ENCODE results near the gene ABCC11.

DNA sequence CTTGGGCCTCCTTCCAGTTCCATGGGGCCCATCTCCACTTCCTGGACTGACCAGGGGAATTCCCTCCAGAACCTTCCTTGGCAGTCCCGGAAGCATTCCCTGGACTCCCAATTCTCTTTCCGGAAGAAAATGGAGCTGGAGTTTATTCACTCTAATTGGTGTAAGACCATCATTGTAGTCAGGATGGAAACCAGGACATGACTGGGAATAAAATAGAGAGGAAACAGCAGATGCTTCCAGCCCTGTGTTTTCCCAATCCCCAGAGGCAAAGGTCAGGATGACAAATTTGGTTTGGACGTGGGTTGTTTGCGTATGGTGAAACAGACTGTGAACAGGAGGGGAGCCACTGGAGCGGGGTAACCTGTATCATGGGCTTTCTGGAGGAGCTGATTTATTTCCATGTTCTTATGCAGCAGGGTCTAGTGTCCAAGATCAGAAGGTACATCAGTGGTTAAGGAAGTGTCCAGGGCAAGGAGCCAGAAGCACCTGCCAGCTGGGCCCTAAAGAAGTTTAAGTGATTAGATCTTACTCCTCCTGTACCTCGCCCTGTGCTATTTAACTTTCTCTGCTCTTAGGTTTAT lies 11.7 kb downstream of the ABCC11 start:
- no peak for TF ChIP-seq CTCF (IDR thresholded peaks at IDR 0.05)
- no peak for TF ChIP-seq NPAS2 (CRISPR knock-in tag; IDR thresholded peaks at IDR 0.05; ENCODE audit: borderline replicate concordance)
- no peak for TF ChIP-seq BHLHE40 (IDR thresholded peaks at IDR 0.05; ENCODE audit: low read depth, low read length)
- TF ChIP-seq CHD2 (IDR thresholded peaks at IDR 0.05; ENCODE audit: low read length, partially characterized antibody) = no peak
- TF ChIP-seq ESRRA (IDR thresholded peaks at IDR 0.05; ENCODE audit: borderline replicate concordance, low read length) = no peak
- no peak for TF ChIP-seq ELK1 (IDR thresholded peaks at IDR 0.05; ENCODE audit: low read depth, low read length)
- TF ChIP-seq, protein P1, sequence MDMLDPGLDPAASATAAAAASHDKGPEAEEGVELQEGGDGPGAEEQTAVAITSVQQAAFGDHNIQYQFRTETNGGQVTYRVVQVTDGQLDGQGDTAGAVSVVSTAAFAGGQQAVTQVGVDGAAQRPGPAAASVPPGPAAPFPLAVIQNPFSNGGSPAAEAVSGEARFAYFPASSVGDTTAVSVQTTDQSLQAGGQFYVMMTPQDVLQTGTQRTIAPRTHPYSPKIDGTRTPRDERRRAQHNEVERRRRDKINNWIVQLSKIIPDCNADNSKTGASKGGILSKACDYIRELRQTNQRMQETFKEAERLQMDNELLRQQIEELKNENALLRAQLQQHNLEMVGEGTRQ (IDR thresholded peaks at IDR 0.05) = no peak
- TF ChIP-seq POLR2A (IDR thresholded peaks at IDR 0.05; ENCODE audit: low read length) = no peak
- TF ChIP-seq JUN (IDR thresholded peaks at IDR 0.05) = no peak
- no peak for TF ChIP-seq ZFP36 (IDR thresholded peaks at IDR 0.05; ENCODE audit: borderline replicate concordance, partially characterized antibody)
- TF ChIP-seq HDAC2 (IDR thresholded peaks at IDR 0.05) = no peak
- no peak for TF ChIP-seq RAD21 (conservative IDR thresholded peaks at IDR 0.05 in 1 of 2, IDR thresholded peaks at IDR 0.05 in 1 of 2)
- TF ChIP-seq REST (IDR thresholded peaks at IDR 0.05) = no peak
